Measurements from ENCODE around the gene PRRT3. TPM values are rescaled to one million over a fixed set of nuclear protein-coding genes. Genes with fewer than 3 reads are reported as not detected.
A peak's percentile ranks its signal among the peaks of the same experiment; 100 is the strongest.

PRRT3 gene
- polyA plus RNA-seq, 1 of the 3 experiments (the other 2 are of a cell fraction) = 5.5 TPM

DNA sequence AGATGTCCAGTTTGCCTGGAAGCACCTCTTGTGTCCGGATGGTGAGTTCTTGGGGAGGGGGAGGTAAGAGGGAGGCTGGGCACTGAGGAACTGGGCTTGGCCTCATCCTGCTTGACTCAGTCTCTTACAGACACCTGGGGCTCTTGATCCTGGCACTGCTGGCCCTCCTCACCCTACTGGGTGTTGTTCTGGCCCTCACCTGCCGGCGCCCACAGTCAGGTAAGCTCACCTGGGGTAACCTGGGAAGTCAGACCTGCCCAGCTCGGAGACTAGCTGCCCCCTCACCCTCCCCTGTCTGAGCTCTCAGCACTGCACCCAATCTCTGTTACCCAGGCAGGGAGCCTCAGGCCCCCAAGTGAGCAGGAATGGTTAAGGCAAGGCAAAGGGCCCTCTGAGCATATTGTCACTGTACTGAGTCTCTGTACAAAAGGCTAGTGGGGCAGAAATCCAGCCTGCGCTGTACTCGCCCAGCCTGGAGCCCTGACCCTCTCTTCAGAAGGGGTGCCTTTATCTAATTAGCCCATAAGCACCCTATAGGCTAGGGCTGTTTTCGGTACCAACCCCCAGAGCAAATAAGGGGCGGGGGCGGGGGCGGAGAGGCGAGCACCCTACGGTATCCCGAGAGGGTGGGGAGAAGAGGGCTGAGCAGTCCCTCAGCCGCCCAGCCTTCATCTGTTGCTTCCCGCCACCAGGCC, 37.5 kb downstream of the PRRT3 start:
- peak overlapping the region in 1 of 2 experiments; percentile 60; a peak in 1 of 4 replicates for H3K27ac ChIP-seq (ENCODE audit: low read depth in 2 of 2, low read length in 1 of 2)
- peaks cover 6% of the 10 kb centered on the region for H3F3A ChIP-seq (replicated peaks; ENCODE audit: insufficient read depth)
- ChIA-PET POLR2A (interaction anchor here (0.6 to 1.9 kb wide), 4 partner anchors 15 to 370 kb away, joined by 3 to 6 read pairs (median 4); partner anchors contain the start of gene JAGN1), CTCF (interaction anchor here (0.7 to 3.9 kb wide), 6 partner anchors 11 to 67 kb away, joined by 3 to 33 read pairs (median 8); partner anchors contain the start of gene CRELD1)
- H3K9me3 ChIP-seq = no peaks in the 10 kb centered on the region
- H3K9ac ChIP-seq = no peak overlapping the region
- peak overlapping the region; percentile 86; the same call in 1 of the 2 replicates for H3K4me2 ChIP-seq
- H3K9me2 ChIP-seq = no peaks in the 10 kb centered on the region
- peak; percentile 78 for DNase-seq
- H4K20me1 ChIP-seq (ENCODE audit: insufficient read depth) = no peaks in the 10 kb centered on the region
- H3K4me3 ChIP-seq (ENCODE audit: low read depth in 2 of 2, low read length in 1 of 2) = peak overlapping the region in 1 of 2 experiments; percentile 43; a peak in 3 of 4 replicates
- no peak for TF ChIP-seq FOSL2 (IDR thresholded peaks at IDR 0.05; ENCODE audit: borderline replicate concordance, low read depth)
- TF ChIP-seq TEAD4 (IDR thresholded peaks at IDR 0.05; ENCODE audit: borderline replicate concordance, insufficient read depth) = no peak
- TF ChIP-seq RCOR1 (IDR thresholded peaks at IDR 0.05; ENCODE audit: low read length) = no peak
- no peak for TF ChIP-seq FOXM1 (IDR thresholded peaks at IDR 0.05; ENCODE audit: low read depth)
- TF ChIP-seq GATA2 (CRISPR knock-in tag; IDR thresholded peaks at IDR 0.05) = no peak
- no peak for TF ChIP-seq MEF2A (IDR thresholded peaks at IDR 0.05; ENCODE audit: borderline replicate concordance, low read depth)
- no peak for TF ChIP-seq RFX5 (IDR thresholded peaks at IDR 0.05; ENCODE audit: low read length)
- TF ChIP-seq YY1 (IDR thresholded peaks at IDR 0.05; ENCODE audit: low read depth) = no peak
- TF ChIP-seq POLR2AphosphoS5 (IDR thresholded peaks at IDR 0.05; ENCODE audit: low read depth, low read length) = no peak
- no peak for TF ChIP-seq FOXJ3 (CRISPR knock-in tag; IDR thresholded peaks at IDR 0.05)
- TF ChIP-seq, protein P1, sequence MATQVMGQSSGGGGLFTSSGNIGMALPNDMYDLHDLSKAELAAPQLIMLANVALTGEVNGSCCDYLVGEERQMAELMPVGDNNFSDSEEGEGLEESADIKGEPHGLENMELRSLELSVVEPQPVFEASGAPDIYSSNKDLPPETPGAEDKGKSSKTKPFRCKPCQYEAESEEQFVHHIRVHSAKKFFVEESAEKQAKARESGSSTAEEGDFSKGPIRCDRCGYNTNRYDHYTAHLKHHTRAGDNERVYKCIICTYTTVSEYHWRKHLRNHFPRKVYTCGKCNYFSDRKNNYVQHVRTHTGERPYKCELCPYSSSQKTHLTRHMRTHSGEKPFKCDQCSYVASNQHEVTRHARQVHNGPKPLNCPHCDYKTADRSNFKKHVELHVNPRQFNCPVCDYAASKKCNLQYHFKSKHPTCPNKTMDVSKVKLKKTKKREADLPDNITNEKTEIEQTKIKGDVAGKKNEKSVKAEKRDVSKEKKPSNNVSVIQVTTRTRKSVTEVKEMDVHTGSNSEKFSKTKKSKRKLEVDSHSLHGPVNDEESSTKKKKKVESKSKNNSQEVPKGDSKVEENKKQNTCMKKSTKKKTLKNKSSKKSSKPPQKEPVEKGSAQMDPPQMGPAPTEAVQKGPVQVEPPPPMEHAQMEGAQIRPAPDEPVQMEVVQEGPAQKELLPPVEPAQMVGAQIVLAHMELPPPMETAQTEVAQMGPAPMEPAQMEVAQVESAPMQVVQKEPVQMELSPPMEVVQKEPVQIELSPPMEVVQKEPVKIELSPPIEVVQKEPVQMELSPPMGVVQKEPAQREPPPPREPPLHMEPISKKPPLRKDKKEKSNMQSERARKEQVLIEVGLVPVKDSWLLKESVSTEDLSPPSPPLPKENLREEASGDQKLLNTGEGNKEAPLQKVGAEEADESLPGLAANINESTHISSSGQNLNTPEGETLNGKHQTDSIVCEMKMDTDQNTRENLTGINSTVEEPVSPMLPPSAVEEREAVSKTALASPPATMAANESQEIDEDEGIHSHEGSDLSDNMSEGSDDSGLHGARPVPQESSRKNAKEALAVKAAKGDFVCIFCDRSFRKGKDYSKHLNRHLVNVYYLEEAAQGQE (IDR thresholded peaks at IDR 0.05; ENCODE audit: low read depth, low read length) = no peak
- TF ChIP-seq, protein P2, sequence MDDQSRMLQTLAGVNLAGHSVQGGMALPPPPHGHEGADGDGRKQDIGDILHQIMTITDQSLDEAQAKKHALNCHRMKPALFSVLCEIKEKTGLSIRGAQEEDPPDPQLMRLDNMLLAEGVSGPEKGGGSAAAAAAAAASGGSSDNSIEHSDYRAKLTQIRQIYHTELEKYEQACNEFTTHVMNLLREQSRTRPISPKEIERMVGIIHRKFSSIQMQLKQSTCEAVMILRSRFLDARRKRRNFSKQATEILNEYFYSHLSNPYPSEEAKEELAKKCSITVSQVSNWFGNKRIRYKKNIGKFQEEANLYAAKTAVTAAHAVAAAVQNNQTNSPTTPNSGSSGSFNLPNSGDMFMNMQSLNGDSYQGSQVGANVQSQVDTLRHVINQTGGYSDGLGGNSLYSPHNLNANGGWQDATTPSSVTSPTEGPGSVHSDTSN (IDR thresholded peaks at IDR 0.05) = no peak
- no peak for TF ChIP-seq RAD21 (IDR thresholded peaks at IDR 0.05; ENCODE audit: low read length)
- TF ChIP-seq SIN3A (IDR thresholded peaks at IDR 0.05; ENCODE audit: borderline replicate concordance, low read depth, low read length) = no peak
- no peak for TF ChIP-seq NRF1 (IDR thresholded peaks at IDR 0.05; ENCODE audit: low read depth, low read length)
- TF ChIP-seq GABPA (IDR thresholded peaks at IDR 0.05; ENCODE audit: low read depth) = no peak
- no peaks in the 10 kb centered on the region for H3K27me3 ChIP-seq (ENCODE audit: insufficient read depth)
- 65% methylated on average over 5 of the region's 15 CpGs for WGBS (ENCODE audit: low lambda C conversion rate)
- peaks cover 6 to 44% of the 10 kb centered on the region in 2 experiments; a peak in 3 of 4 replicates for H3K4me1 ChIP-seq (ENCODE audit: control insufficient read depth in 1 of 2, insufficient read depth in 2 of 2, low read depth in 1 of 2, low read length in 1 of 2)
- no peaks in the 10 kb centered on the region for H3K36me3 ChIP-seq (replicated peaks in 1 of 2; ENCODE audit: control insufficient read depth in 1 of 2, insufficient read depth in 2 of 2, low read length in 1 of 2)
- H2AFZ ChIP-seq (ENCODE audit: low read depth) = no peak overlapping the region
- H3K79me2 ChIP-seq (ENCODE audit: insufficient read depth) = no peaks in the 10 kb centered on the region

Data from SK-N-SH (cell line).